Glomerular visceral epithelial cell (primary cell): ENCODE measurements around the gene RAMACL.
"Not testable (repeated sequence)": the region's sequence is repeated elsewhere in the genome, so short reads cannot be mapped to it uniquely, and the experiment has no call there.

Experiments used
- DNase-seq: peaks from one replicate; pipeline ENCODE4 v3.0.0-alpha.2; 2016; ENCODE audit errors: extremely low spot score

The RAMACL gene

DNA sequence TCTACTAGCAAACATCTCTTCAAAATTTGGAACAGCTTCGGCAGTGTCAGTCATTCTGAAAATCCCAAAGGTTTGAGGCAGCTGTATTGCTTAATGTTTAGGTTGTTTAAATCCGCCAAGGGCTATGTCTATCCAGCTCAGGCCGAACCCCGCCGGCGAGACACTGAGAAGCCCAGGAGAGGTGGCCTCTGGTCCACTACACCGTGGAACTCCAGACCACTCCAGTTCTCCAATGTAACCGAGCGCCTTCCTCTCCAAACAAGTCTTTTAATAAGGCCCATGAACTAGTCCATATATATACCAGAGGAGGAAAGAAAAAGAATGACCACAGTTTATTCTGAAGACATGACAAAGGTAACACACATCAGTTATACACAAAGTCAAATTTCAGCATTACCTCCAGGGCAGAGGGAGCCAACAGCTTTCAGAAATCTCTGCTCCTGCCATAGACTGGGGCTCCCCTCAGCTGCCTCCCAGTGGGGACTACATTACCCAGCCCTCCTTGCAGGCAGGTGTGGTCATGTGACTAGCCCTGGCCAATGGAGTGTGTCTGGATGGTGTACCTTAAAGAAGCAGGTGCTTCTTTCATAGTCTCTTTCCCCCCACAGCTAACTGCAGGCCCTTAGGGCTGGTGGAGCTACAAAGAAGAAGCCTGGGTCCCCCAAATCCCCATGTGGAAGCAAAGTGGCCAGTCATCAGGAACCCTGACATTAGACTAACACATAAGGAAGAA lies at the start of gene RAMACL:
Gene RAMACL (minus strand): TSS at position 255 of the 733 bp plus-strand sequence. CDS start 201 bp downstream, at position 54.
- DNase-seq: no peak

DNA sequence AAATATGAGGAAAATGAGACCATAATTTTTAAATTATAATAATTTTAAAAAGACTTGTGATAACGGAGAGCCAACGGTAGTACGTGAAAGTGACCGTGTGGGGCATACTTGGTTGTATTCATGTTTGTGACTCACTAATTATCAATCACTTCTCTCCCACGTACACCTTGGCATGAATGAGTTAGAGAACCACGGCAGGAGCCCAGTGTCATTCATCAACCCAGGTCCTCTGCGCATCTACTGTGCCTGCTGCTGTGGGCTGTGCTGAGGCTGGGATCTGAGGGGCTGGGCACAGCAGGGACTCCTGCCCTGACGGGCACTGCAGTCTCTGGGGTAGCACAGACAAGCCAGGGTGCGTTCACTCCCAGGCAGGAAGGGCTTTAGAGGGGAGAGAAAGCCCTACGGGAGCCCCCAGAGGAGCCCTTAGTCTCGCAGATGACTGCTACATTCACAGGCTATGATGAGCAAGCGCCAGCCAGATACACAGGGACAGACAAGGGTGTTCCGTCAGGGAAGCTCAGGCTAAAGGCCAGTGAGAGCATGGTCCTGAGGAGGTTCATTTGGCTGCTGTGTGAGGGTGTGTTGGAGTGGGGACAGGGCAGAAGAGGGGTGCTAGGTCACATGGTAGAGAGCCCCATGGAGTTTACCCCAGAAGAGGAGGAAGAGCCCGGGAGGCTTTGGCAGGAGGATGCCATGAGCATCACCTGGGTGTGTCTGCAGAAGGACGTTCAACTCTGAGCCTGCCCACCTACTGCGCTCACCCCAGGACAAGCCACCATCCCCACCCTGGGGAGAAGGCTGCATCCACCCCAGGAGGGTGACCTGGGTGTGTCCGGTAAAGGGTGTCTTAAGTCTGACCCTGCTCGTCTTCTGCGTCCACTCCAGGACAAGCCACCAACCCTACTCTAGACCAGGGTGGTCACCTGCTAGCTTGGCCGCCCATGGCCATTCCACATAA lies 48.8 kb upstream of the RAMACL start:
- no peak for DNase-seq

DNA sequence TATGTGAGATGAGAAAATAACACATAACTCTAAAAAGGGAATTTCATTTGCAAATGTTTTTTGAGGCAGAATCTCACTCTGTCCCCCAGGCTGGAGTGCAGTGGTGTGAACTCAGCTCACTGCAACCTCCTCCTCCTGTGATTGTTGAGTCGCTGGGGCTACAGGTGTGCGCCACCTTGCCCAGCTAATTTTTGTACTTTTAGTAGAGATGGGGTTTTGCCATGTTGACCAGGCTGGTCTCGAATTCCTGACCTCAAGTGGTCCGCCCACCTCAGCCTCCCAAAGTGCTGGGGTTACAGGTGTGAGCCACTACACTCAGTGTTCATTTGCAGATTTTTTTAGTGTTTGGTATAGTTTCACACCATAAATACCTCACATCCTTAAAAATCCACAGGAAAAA lies 48.1 kb upstream of the RAMACL start:
- not testable (repeated sequence) for DNase-seq

DNA sequence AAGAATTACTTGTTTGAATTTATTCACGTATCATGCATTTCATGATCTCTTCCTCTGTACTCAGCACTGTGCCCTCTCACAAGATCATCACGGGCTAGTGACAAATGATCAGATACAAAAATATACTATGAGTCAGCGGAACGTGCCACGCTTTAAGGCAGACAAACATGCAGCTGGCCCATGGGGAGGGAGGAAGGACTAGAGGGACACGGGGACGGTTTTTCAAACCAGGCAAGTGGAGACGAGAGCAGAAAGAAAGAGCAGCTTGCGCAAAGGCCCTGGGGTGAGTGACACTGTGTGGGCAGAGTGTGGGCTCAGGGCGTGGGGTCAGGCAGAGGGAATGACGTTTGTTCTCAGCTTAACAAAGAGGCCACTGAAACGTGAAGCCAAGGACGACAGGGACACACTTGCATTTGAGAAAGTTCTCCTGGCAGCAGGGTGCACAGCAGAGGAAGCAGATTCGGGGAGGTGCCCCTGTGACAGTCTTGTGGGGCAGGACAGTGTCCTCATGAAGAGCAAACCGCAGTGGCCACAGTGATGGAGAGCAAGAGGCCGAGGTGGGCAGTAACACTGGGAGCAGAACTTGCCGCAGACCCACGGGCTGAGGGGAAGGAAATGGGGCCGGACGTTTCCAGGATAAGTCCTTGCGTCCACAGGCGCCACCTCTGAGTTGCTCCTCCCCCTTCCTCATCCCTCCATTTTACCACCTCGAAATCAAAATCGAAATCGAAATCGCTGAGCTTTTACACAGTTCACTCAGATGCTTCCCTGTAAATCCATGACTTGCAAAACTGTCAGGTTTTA lies 47.5 kb upstream of the RAMACL start:
- no peak for DNase-seq

DNA sequence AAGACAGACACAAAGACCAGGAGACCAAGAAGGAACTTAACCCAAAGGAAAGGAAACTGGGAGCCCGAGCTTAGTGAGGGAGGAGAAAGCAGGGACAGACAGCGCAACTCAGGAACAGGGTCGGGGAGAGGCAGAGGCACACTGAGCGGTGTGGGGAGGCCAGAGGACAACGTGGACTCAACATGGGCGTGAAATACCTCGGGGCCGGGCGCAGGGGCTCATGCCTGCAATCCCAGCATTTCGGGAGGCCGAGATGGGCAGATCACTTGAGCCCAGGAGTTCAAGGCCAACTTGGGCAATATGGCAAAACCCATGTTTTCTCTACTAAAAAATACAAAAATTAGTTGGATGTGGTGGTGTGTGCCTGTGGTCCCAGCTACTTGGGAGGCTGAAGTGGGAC lies 46.3 kb upstream of the RAMACL start:
- no peak for DNase-seq

DNA sequence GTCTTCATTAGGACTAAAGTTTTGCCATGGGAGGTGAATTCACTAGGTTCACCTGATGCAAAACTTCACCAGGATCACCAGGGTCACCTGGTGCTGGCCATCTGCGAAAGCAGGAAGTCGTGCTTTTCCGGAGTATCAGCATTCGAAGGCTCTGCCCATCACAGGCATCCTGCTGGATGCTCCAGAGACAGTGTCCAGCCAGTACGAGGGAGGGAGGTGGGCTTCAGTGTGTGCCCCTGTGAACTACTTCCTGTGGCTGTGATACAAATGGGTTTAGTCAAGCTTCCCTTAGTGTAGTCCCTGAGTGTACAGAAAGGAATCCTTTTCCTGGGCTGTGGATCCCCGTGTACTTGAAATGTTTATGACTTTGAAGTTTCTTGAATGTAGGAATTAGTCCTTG lies 44.0 kb upstream of the RAMACL start:
- DNase-seq: no peak

DNA sequence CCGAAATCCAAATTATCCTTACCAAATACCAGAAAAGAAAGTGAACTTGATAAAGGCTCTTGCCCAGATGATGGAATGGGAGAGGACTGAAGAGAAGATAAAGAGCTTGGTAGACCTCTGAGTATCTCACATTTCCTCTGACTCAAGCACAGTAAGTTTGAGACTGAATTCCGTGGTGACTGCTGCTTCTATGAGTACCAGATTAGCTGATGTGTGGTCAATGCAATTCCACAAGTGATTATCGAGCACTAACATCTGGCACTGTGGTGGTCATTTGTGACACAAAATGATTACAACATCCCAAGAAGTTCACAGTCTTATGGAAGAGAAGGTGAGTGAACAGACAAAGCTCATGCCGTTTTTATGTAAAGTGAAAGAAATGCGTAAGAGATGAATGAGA lies 43.1 kb upstream of the RAMACL start:
- DNase-seq: peak; percentile 42

DNA sequence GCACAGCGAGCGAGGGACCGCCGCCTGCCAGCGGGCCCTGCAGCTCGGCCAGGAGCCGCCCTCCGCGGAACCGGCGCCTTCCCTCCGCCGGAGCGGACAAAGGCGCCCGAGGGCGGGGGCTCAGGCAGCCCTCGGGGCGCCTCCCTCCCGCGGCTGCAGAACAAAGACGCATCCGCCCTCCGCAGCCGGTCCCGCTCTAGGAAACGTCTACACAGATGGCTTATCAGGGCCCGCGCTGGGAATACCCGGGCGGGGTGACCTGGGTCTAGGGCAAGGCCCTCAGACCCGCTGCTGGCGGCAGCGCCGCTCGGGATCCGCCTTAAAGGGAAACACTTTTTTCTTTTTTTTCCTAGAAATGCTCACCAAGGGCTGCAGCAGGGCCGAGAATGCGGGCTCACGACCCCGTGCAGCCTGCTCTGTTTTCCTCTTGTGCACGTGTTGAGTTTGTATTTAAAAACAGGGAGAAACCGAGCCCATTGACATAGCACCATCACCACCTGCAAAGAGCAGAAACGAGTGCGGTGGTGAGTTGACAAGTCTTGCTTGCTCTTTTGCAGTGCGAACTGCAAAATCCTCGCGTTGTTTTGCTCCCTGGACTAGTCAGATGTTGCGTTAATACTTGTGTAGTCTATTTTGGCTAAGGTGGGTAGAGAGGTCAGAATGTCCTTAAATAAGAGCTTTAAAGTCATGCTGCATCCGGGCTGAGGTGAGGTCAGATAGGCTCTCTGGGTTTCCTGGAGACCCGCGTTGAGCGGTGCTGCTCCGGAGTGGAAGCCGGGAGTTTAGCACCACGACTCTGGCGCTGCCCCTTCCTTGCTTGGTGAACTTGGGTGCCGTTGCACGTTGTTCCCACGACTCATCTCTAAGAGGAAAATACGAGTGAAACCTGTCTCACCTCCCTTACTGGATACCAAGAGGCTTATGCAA lies 41.7 kb upstream of the RAMACL start:
- DNase-seq: peak; percentile 59

DNA sequence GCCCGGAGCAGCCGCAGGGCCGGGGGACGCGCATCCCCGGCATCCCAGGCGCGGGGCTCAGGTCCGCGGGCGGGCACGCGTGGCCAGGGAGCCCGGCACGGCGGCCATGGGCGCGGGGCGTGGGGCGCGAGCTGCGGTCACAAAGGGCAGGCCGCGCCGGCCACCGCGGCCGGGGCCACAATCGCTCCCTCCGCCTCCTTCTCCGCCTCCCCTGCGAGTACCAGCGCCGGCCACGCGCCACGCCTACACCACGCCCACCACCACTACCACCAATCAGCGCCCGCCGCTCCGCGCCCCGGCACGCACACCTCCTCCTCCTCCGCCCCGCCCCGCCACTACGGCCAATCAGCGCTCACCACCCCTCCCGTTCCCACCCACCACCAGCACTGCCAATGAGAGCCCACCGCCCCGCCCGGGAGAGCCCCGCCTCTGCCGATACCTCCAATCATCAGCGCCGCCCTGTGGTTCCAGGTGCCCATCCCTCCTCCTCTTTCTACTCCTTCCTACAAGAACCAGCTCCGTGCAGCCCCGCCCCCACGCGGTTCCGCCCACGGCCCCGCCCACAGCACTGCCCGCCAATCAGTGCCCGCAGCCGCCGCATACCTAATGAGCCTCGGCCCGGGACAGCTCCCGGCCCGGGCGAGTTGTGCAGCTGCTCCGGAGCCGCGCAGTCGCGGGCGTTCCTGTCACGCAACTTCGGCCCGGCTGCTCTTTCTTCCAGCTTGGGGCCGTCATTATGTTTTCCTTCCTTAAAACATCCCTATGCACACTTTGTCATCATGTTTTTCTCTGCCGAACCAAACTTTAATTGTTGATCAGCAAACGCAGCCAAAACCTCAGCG lies 40.8 kb upstream of the RAMACL start, which contains the start of gene RPS6KA2:
Gene RPS6KA2 (minus strand): TSS at position 219 of the 842 bp plus-strand sequence. CDS start 232 bp downstream, outside the sequence.
- DNase-seq: peak; percentile 100

DNA sequence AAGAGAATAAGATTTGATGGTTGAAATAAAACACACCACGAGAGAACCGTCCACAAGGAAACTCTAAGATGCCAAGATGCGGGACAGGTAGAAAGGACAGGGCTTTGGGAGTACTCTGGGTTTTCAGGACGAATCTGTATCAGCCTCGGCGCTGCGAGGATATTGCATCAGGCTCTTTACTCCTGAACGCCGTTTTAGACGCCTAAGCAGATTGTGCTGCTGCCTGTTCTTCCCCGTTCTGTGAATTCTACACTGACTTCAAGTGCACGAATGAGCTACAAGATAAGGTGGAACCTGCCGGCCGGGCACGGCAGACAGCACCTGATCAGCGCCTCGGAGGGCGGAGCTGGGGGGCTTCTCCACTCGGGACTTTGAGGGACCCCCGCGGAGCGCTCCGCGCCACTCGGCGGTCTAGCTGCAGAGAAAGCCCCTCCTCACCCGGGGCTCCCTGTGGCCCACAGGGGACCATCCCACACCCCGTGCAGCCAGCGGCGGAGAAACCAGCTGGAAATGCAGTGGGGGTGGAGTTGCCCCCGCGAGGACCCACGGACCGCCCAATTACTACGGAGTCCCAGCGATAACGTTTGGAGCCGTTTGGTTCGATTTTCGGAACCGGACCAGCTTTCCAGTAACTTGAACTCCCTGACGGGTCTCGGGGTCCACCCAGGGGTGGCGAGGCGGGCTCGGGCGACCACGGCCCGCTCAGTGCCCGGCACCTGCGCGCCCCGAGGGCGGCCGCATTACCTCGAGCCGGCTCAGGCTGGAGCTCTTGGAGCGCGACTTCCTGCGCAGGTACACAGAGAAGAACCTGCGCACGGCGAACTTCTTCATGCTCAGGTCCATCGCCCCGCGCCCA lies 39.9 kb upstream of the RAMACL start:
- DNase-seq: peak; percentile 36

DNA sequence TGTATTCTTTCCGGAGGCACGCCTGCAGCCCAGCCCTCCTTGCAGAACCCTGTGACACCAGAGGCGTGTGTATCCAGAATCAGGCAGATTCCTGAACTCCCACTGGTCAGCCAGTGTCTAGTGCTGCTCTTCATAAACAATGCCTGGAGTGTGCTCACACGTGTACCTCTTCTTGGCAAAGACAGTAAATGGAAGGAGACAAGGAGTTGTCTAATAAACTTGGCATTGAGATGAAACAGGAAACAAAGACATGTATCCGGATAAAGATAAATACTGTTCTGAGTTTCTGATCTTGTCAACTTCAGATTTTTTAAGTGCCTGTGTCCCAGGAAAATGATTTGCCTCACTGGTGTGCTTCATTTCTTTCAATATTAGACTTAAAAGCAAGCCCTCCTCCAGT lies 38.9 kb upstream of the RAMACL start:
- no peak for DNase-seq

DNA sequence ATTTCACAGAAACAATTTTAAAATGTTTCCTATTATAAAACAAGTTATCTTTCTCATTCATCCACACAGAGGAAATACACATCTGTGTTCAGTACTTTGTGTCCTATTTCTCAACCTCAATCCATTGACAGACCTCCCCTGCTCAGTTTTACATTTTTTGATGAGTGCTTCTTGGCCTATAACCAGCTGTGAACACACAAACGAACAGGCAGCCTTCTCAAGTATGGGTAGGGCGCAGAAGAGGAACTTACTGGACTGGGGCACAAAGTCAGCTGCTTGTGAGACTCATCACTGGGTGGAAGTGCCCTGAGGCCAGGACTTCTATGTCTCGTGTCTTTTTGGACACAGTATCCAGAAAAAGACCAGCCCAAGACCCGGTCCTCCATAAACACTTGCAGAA lies 37.8 kb upstream of the RAMACL start:
- no peak for DNase-seq

DNA sequence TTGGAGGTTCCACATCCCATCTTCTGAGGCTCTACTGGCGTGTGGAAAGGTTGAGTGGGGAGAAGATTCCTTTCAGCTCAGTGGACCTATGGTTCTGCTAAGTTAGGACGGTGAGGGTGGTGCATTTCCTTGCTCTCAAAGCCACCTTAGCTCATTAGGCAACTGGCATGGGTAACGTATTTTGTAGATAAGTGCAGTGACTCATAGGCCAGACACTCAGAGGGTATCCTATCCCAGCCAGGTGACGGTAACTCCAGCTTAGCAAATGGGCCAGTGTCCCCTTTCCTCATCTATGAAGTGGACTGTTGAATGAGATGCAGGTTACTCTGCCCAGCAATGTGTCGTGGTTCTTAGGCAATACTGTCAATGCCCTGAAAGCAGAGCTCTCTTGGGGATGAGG lies 36.8 kb upstream of the RAMACL start:
- DNase-seq: peak; percentile 30

DNA sequence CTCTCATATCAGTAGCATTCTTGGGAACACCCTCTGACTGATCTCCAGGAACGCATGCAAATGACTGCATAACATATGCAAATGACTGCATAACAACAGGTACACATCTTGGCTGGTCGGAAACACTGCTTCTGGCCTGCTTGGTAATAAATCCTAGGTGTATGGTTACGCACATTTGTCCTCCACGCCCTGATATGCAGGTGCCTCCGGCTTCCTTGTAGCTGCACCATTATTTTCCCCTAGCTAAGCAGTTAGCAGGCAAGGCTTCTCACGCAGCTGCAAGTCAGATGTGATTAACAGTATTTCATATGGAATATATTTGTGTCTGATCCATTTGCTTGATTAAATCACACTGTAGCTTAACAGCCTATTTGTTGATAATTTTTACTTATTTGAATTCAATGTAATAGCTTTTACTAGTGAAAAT lies 34.6 kb upstream of the RAMACL start:
- no peak for DNase-seq

DNA sequence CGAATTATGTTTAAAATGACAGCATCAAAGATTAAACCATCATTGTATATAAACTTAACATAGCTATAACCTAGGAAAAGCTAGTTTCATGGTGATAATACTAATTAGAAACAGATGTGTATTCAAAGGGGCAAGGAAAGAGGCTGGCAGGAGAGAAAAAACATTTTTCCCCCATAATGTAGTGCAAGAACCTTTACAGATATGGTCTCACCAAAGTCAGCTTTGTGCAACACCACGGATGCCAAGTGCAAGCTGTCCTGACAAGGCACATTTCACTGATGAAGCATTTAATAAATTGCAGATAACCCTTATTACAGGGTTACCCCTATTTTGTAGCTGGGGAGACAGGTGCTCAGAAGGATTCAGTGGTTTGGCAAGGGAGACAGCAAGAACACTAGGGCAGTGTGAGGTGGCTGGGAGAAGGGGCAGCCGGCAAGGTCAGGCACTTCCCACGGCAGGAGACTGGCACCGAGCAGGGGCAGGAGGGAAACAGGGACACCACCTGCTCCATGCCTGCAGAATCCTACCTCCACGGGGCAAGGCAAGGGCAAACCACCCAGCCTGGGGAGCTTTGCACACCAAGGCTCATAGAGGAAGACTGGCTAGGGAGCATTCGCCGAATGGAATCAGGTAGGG lies 34.1 kb upstream of the RAMACL start:
- DNase-seq: no peak

DNA sequence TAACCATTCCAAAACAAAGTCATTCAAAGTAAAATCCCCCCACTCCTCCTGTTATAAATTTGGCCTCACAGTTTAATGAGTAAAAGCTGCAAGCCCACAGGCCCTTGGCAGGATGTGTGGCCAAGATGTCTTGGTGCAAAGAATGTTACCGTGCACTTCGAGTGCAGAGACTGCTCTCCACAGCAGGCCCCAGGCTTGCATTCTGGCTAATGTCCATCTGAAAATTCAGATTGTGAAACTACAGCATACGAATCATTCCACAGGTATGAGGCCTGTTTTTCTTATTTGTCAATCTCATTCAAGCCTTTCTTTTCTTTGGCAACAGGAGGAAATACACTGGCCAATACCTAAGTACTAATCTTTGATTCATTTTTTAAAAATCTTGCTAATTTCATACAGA lies 33.4 kb upstream of the RAMACL start:
- DNase-seq: peak; percentile 85

DNA sequence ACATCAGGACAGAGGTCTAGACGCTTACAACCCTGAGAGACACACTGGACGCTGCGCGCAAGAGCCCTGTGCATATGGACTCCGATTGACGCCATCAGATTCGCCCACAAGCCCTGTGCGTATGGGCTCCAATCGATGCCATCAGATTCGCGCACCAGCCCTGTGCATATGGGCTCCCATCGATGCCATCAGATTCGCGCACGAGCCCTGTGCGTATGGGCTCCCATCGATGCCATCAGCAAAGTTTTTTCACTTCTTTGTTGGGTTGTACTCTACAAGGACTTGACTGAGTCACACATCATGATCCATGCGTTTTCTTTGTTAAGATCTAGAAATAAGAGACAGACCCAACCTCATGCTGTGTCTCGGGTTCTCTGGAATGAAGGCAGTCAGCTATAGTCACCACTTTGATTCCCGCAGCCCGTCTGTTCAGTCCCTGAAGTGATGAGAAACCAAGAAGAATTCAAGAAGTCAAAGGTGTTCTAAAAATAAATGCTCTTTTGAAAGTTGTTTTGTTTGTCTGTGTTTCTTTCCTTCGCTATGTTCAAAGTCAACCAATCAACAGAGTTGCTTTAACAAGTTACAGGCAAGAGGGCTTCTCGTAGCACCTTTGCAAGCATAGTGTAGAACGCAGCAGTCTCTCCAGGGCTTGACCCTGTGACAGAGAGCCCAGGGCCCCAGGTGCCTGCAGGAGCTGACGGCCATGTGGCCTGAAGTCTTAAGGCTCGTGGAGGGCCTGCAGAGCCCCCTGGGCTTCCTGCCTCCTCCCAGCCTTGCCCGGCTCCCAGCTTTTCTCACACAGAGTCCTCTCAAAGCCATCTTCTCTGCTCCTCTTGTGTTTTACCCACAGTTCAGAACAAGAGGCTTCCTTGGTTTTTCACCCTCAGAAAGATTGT lies 32.6 kb upstream of the RAMACL start:
- no peak for DNase-seq
